SK-N-SH (cell line): ENCODE results near the gene ACBD6. TPM values are rescaled to one million over a fixed set of nuclear protein-coding genes. Genes with fewer than 3 reads are reported as not detected.

Experiments
- CTCF ChIA-PET: fragments of 300-600, 350-600 bp; formaldehyde crosslinking; extraction: SDS; loops from one replicate; lab custom pipeline; 2021; lab: Yijun Ruan, JAX
- POLR2A ChIA-PET: fragments of 350-600 bp; sonication (Branson Sonifier 250); formaldehyde crosslinking; extraction: SDS; loops from one replicate; lab custom pipeline; 2020; ENCODE audit warnings: antibody characterized with exemption, inconsistent platforms; lab: Yijun Ruan, JAX
- DNase-seq: peaks from one replicate; pipeline ENCODE4 v3.0.0; 2012
- H2AFZ ChIP-seq: fragments of 200-600 bp; sonication (generic); 2 replicates; pipeline ENCODE4 v1.8.1; 2016; ENCODE audit warnings: antibody characterized with exemption, mild to moderate bottlenecking, low read depth
- H3F3A ChIP-seq: fragments of 200-600 bp; sonication (generic); replicated peaks from 2 replicates; pipeline ENCODE3; 2016; ENCODE audit warnings: antibody characterized with exemption, mild to moderate bottlenecking; ENCODE audit not compliant: insufficient read depth
- H3K27ac ChIP-seq, 2 experiments: fragments of 200-500 bp in 1 of 2; fragments of 200-600 bp in 1 of 2; sonication (Bioruptor generic) in 1 of 2; sonication (generic), shearing (Covaris generic) in 1 of 2; 2 replicates each; pipeline versions ENCODE4 v1.5.1 to v1.6.1; 2014 to 2016; ENCODE audit warnings: low read depth in 2 of 2, inconsistent platforms in 1 of 2, low read length in 1 of 2, mild to moderate bottlenecking in 1 of 2, mixed read lengths in 1 of 2
- H3K27me3 ChIP-seq: fragments of 200-600 bp; sonication (generic), shearing (Covaris generic); 2 replicates; pipeline ENCODE4 v1.6.1; 2016; ENCODE audit warnings: mixed run types; ENCODE audit not compliant: insufficient read depth
- H3K36me3 ChIP-seq, 2 experiments: fragments of 200-500 bp in 1 of 2; fragments of 200-600 bp in 1 of 2; sonication (Bioruptor generic) in 1 of 2; sonication (generic) in 1 of 2; replicated peaks in 1 of 2; 2 replicates each; pipeline versions ENCODE3 to v1.5.1; 2014 to 2016; ENCODE audit warnings: low read length in 1 of 2, mild to moderate bottlenecking in 1 of 2; ENCODE audit not compliant: insufficient read depth in 2 of 2, control insufficient read depth in 1 of 2
- H3K4me1 ChIP-seq, 2 experiments: fragments of 200-500 bp in 1 of 2; fragments of 200-600 bp in 1 of 2; sonication (Bioruptor generic) in 1 of 2; sonication (generic), shearing (Covaris generic) in 1 of 2; 2 replicates each; pipeline versions ENCODE4 v1.5.1 to v1.6.1; 2014 to 2016; ENCODE audit warnings: low read depth in 1 of 2, low read length in 1 of 2, mixed run types in 1 of 2; ENCODE audit not compliant: insufficient read depth in 2 of 2, control insufficient read depth in 1 of 2
- H3K4me2 ChIP-seq: fragments of 200-600 bp; sonication (generic), shearing (Covaris generic); 2 replicates; pipeline ENCODE4 v1.6.1; 2017; ENCODE audit warnings: mixed run types
- H3K4me3 ChIP-seq, 2 experiments: fragments of 200-500 bp in 1 of 2; fragments of 200-600 bp in 1 of 2; sonication (Bioruptor generic) in 1 of 2; sonication (generic), shearing (Covaris generic) in 1 of 2; 2 replicates each; pipeline versions ENCODE4 v1.5.1 to v1.8.1; 2014 to 2016; ENCODE audit warnings: low read depth in 2 of 2, inconsistent platforms in 1 of 2, low read length in 1 of 2, mild to moderate bottlenecking in 1 of 2, mixed read lengths in 1 of 2, moderate library complexity in 1 of 2
- H3K79me2 ChIP-seq: fragments of 200-600 bp; sonication (generic); 2 replicates; pipeline ENCODE4 v1.8.1; 2017; ENCODE audit warnings: mild to moderate bottlenecking; ENCODE audit not compliant: insufficient read depth
- H3K9ac ChIP-seq: fragments of 200-600 bp; sonication (generic); 2 replicates; pipeline ENCODE4 v1.6.1; 2017; ENCODE audit warnings: mixed run types
- H3K9me2 ChIP-seq: fragments of 200-600 bp; sonication (generic); 2 replicates; pipeline ENCODE4 v1.6.1; 2017; ENCODE audit warnings: mixed run types
- H3K9me3 ChIP-seq: fragments of 200-600 bp; sonication (generic); 2 replicates; pipeline ENCODE4 v1.6.1; 2017; ENCODE audit warnings: mixed run types, mild to moderate bottlenecking, moderate library complexity
- H4K20me1 ChIP-seq: fragments of 200-600 bp; sonication (generic); 2 replicates; pipeline ENCODE4 v1.6.1; 2017; ENCODE audit warnings: mild to moderate bottlenecking, mixed run types; ENCODE audit not compliant: insufficient read depth
- EZH2phosphoT487 ChIP-seq: fragments of 200-600 bp; sonication (generic); IDR thresholded peaks from 2 replicates; pipeline ENCODE4 v1.6.1; 2017; ENCODE audit warnings: low read depth, mixed run types, mild to moderate bottlenecking, antibody characterized with exemption, moderate library complexity, borderline replicate concordance
- FOXM1 ChIP-seq: IDR thresholded peaks from 2 replicates; pipeline ENCODE4 v1.4.0; 2012; ENCODE audit warnings: low read depth, mild to moderate bottlenecking
- GABPA ChIP-seq: IDR thresholded peaks from 2 replicates; pipeline ENCODE4 v1.4.0; 2012; ENCODE audit warnings: low read depth, mild to moderate bottlenecking
- JUND ChIP-seq: IDR thresholded peaks from 2 replicates; pipeline ENCODE4 v1.4.0; 2012
- MEF2A ChIP-seq: IDR thresholded peaks from 2 replicates; pipeline ENCODE4 v1.4.0; 2012; ENCODE audit warnings: low read depth, borderline replicate concordance
- NFIC ChIP-seq: IDR thresholded peaks from 2 replicates; pipeline ENCODE4 v1.4.0; 2012; ENCODE audit warnings: borderline replicate concordance
- POLR2AphosphoS5 ChIP-seq: IDR thresholded peaks from 2 replicates; pipeline ENCODE4 v1.6.1; 2012; ENCODE audit warnings: low read depth, low read length
- RFX5 ChIP-seq: IDR thresholded peaks from 2 replicates; pipeline ENCODE4 v1.6.1; 2012; ENCODE audit warnings: mild to moderate bottlenecking, improper control_type of control experiment, low read length
- RXRA ChIP-seq: IDR thresholded peaks from 2 replicates; pipeline ENCODE4 v1.4.0; 2012; ENCODE audit warnings: low read depth, mild to moderate bottlenecking, borderline replicate concordance
- TAF1 ChIP-seq: IDR thresholded peaks from 2 replicates; pipeline ENCODE4 v1.6.1; 2012; ENCODE audit warnings: low read depth, mild to moderate bottlenecking, low read length, moderate library complexity, borderline replicate concordance
- TCF12 ChIP-seq: IDR thresholded peaks from 2 replicates; pipeline ENCODE4 v1.4.0; 2012
- TEAD4 ChIP-seq: IDR thresholded peaks from 2 replicates; pipeline ENCODE4 v1.4.0; 2012; ENCODE audit warnings: mild to moderate bottlenecking, borderline replicate concordance; ENCODE audit not compliant: insufficient read depth
- WGBS: methylation state at CpG from one replicate; pipeline ENCODE4 v1.1.6; 2017; ENCODE audit warnings: low lambda C conversion rate; 5-methylcytosine and 5-hydroxymethylcytosine counted together
- polyA plus RNA-seq, 3 experiments: library from polyadenylated mRNA; depleted of rRNA; stranded (reverse); fragments of >200 nt; gene quantifications; 2 replicates each; pipeline ENCODE4 v1.2.3, GENCODE V29; 2012
- TF ChIP-seq, protein P1 (sequence below): IDR thresholded peaks from 2 replicates; pipeline ENCODE4; 2012
- TF ChIP-seq, protein P2 (sequence below): fragments of 150-350 bp; IDR thresholded peaks from 2 replicates; pipeline ENCODE4 v1.6.1; 2017; ENCODE audit warnings: antibody characterized with exemption, low read length, low read depth, borderline replicate concordance
- TF ChIP-seq, protein P3 (sequence below): IDR thresholded peaks from 2 replicates; pipeline ENCODE4 v1.4.0; 2012; ENCODE audit warnings: low read depth, borderline replicate concordance
- TF ChIP-seq, protein P4 (sequence below): IDR thresholded peaks from 2 replicates; pipeline ENCODE4 v1.4.0; 2012; ENCODE audit warnings: low read depth
- TF ChIP-seq, protein P5 (sequence below): IDR thresholded peaks from 2 replicates; pipeline ENCODE4 v1.6.1; 2012; ENCODE audit warnings: mild to moderate bottlenecking, low read depth, low read length, moderate library complexity

Gene ACBD6
- polyA plus RNA-seq, 1 of the 3 experiments (the other 2 are of a cell fraction), result 60.9 TPM

DNA sequence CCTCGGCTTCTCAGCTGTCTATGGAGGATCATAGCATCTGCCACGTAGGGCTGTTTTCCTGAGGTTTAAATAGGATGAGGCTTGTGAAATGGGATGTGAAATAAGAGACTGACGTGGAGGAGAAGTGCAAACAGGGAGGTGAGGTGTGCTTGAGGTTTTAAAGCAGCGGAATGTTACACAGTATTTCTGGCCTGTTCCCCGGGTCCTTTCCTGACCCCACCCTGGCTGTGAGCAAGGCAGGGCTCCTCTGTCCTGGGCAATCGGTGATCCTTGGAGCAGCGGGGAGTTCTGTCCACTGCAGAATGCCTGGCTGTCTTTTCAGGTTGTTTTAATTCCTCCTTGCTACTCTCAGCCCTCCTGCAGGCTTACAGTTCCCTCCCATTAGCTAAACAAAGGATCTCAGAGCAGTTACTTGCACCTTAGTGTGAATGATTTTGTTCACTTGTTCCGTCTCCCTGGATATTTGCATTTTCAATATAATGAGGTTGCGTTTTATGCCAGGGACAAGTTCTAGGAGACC, 233.8 kb downstream of the ACBD6 start:
- Histone ChIP-seq H3K36me3 (peaks cover 0 to 10% of the 10 kb centered on the region in 2 experiments), H3K9me3 (no peaks in the 10 kb centered on the region), H3F3A (no peaks in the 10 kb centered on the region), H3K4me1 (no peaks in the 10 kb centered on the region), H3K4me2 (no peak overlapping the region), H3K27ac (no peak overlapping the region), H4K20me1 (no peaks in the 10 kb centered on the region), H3K9me2 (no peaks in the 10 kb centered on the region), H3K9ac (no peak overlapping the region), H2AFZ (no peak overlapping the region), H3K79me2 (no peaks in the 10 kb centered on the region), H3K27me3 (no peaks in the 10 kb centered on the region), H3K4me3 (no peak overlapping the region)
- no peak for TF ChIP-seq EZH2phosphoT487
- ChIA-PET POLR2A (no interaction called here), CTCF (no interaction called here)
- WGBS, result 93% methylated on average over 9 of the region's 9 CpGs
- no peak for DNase-seq

DNA sequence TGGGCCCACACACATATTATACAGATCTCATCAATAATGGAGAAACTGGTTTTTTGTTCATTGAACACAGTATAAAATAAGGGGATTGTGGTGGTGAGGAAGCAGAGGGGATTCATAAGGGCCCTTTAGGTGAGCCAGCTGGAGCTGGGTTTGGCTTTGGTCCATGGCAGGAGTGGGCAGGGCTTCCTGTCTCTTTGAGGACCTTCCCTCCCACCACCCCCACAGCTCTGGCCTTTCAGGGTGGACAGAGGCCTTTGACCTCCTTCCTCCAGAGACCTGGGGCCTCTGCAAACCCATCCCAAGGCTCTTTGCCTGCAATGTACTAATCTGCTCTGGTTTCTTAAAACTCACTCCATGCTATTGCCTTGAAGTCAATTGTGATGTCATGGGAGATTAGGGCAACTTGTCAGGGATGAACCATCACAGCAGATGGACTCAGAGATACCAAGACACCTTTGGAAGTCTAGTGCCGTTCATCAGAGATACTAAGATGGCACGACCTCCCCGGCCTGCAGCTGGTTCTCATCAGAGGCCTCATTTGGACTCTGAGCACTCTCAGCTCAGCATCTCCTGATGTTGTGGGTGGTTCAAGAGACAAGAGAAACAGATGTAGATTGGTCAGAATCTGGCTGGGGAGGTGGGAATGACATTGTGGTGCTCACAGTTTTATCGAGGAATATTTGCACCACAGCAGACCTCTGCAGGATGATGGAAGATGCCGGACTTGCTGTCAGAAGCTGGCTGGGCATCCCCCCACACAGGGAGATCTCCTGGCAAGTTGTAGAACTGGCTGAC, 234.4 kb downstream of the ACBD6 start:
- no peak for DNase-seq
- TF ChIP-seq POLR2AphosphoS5 (no peak), TAF1 (no peak), RFX5 (no peak), TCF12 (no peak), FOXM1 (no peak), JUND (no peak), NFIC (no peak), EZH2phosphoT487 (no peak), RXRA (no peak), MEF2A (no peak), TEAD4 (no peak), GABPA (no peak)
- TF ChIP-seq, protein P1, sequence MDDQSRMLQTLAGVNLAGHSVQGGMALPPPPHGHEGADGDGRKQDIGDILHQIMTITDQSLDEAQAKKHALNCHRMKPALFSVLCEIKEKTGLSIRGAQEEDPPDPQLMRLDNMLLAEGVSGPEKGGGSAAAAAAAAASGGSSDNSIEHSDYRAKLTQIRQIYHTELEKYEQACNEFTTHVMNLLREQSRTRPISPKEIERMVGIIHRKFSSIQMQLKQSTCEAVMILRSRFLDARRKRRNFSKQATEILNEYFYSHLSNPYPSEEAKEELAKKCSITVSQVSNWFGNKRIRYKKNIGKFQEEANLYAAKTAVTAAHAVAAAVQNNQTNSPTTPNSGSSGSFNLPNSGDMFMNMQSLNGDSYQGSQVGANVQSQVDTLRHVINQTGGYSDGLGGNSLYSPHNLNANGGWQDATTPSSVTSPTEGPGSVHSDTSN, result no peak
- TF ChIP-seq, protein P2, sequence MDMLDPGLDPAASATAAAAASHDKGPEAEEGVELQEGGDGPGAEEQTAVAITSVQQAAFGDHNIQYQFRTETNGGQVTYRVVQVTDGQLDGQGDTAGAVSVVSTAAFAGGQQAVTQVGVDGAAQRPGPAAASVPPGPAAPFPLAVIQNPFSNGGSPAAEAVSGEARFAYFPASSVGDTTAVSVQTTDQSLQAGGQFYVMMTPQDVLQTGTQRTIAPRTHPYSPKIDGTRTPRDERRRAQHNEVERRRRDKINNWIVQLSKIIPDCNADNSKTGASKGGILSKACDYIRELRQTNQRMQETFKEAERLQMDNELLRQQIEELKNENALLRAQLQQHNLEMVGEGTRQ, result no peak
- TF ChIP-seq, protein P3, sequence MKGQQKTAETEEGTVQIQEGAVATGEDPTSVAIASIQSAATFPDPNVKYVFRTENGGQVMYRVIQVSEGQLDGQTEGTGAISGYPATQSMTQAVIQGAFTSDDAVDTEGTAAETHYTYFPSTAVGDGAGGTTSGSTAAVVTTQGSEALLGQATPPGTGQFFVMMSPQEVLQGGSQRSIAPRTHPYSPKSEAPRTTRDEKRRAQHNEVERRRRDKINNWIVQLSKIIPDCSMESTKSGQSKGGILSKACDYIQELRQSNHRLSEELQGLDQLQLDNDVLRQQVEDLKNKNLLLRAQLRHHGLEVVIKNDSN, result no peak
- TF ChIP-seq, protein P4, sequence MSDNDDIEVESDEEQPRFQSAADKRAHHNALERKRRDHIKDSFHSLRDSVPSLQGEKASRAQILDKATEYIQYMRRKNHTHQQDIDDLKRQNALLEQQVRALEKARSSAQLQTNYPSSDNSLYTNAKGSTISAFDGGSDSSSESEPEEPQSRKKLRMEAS, result no peak
- TF ChIP-seq, protein P5, sequence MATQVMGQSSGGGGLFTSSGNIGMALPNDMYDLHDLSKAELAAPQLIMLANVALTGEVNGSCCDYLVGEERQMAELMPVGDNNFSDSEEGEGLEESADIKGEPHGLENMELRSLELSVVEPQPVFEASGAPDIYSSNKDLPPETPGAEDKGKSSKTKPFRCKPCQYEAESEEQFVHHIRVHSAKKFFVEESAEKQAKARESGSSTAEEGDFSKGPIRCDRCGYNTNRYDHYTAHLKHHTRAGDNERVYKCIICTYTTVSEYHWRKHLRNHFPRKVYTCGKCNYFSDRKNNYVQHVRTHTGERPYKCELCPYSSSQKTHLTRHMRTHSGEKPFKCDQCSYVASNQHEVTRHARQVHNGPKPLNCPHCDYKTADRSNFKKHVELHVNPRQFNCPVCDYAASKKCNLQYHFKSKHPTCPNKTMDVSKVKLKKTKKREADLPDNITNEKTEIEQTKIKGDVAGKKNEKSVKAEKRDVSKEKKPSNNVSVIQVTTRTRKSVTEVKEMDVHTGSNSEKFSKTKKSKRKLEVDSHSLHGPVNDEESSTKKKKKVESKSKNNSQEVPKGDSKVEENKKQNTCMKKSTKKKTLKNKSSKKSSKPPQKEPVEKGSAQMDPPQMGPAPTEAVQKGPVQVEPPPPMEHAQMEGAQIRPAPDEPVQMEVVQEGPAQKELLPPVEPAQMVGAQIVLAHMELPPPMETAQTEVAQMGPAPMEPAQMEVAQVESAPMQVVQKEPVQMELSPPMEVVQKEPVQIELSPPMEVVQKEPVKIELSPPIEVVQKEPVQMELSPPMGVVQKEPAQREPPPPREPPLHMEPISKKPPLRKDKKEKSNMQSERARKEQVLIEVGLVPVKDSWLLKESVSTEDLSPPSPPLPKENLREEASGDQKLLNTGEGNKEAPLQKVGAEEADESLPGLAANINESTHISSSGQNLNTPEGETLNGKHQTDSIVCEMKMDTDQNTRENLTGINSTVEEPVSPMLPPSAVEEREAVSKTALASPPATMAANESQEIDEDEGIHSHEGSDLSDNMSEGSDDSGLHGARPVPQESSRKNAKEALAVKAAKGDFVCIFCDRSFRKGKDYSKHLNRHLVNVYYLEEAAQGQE, result no peak
- TF ChIP-seq, all 33 proteins: peak for 0
- no peak overlapping the region for H3K27ac ChIP-seq
- H3K36me3 ChIP-seq, result peaks cover 0 to 4% of the 10 kb centered on the region in 2 experiments
- H3K9ac ChIP-seq, result no peak overlapping the region
- H2AFZ ChIP-seq, result no peak overlapping the region
- H3K27me3 ChIP-seq, result no peaks in the 10 kb centered on the region
- no peaks in the 10 kb centered on the region for H3K9me3 ChIP-seq
- ChIA-PET CTCF (interaction anchor here (2.1 to 2.2 kb wide), 2 partner anchors 15 to 148 kb away, joined by 6 read pairs; no protein-coding TSS in a partner anchor), POLR2A (no interaction called here)
- 88% methylated on average over 5 of the region's 5 CpGs for WGBS
- no peaks in the 10 kb centered on the region for H3F3A ChIP-seq
- H3K4me3 ChIP-seq, result no peak overlapping the region
- H4K20me1 ChIP-seq, result no peaks in the 10 kb centered on the region
- H3K79me2 ChIP-seq, result no peaks in the 10 kb centered on the region
- no peak overlapping the region for H3K4me2 ChIP-seq
- no peaks in the 10 kb centered on the region for H3K9me2 ChIP-seq
- H3K4me1 ChIP-seq, result peaks cover 0 to 4% of the 10 kb centered on the region in 2 experiments; a peak in 1 of 4 replicates
